ENCODE results near the gene THUMPD3. TPM values are rescaled to one million over a fixed set of nuclear protein-coding genes. Genes with fewer than 3 reads are reported as not detected.

The THUMPD3 gene
- total and polyA plus RNA-seq, 2 donors from 2014 or later, result 31.9 to 44.1 TPM

DNA sequence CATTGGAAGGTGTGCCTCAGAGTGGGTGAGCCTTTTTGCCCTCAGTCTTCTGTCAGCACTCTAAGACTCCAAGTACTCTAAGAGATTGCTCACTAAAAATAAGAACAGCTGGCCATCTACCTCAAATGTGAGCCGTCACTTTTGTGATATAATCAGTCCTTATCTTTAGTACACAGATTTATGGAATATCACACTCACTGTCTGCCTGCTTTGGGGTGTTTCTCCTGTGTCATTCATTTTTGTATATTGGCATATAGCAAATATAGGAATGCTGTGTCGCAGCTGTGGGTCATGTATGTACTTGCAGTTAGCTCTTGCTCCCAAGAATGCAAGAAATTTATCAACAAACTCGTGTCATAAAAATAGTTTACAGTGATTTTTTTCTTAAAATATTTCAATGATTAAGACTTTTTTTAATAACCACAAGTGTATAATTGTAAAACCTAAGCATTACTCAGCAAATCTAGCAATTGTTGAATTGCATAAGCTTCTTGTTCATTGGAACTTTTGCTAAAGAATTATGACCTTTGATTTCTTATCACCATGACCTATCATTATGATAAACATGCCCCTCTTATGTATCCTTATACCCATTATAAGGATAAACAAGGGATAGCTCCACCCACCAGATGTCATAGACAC is 53.4 kb downstream of the THUMPD3 start:
- TF ChIP-seq, protein P1, sequence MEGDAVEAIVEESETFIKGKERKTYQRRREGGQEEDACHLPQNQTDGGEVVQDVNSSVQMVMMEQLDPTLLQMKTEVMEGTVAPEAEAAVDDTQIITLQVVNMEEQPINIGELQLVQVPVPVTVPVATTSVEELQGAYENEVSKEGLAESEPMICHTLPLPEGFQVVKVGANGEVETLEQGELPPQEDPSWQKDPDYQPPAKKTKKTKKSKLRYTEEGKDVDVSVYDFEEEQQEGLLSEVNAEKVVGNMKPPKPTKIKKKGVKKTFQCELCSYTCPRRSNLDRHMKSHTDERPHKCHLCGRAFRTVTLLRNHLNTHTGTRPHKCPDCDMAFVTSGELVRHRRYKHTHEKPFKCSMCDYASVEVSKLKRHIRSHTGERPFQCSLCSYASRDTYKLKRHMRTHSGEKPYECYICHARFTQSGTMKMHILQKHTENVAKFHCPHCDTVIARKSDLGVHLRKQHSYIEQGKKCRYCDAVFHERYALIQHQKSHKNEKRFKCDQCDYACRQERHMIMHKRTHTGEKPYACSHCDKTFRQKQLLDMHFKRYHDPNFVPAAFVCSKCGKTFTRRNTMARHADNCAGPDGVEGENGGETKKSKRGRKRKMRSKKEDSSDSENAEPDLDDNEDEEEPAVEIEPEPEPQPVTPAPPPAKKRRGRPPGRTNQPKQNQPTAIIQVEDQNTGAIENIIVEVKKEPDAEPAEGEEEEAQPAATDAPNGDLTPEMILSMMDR (IDR thresholded peaks at IDR 0.05; ENCODE audit: borderline replicate concordance, extremely low read depth, insufficient read depth), result no peak
- Histone ChIP-seq H3K27me3 (ENCODE audit: control insufficient read depth, insufficient read depth, low read length) (no peaks in the 10 kb centered on the region), H3K27ac (ENCODE audit: low read depth in 2 of 2, low read length in 2 of 2) (no peak overlapping the region), H3K4me3 (ENCODE audit: low read length in 3 of 3) (no peak overlapping the region), H3K4me1 (ENCODE audit: control insufficient read depth in 2 of 3, insufficient read depth in 2 of 3, low read depth in 1 of 3, low read length in 3 of 3) (peaks cover 0 to 17% (median 8%) of the 10 kb centered on the region in 3 donors), H3K9me3 (ENCODE audit: control insufficient read depth in 2 of 3, insufficient read depth in 1 of 3, low read length in 3 of 3) (no peaks in the 10 kb centered on the region), H3K36me3 (ENCODE audit: control insufficient read depth in 2 of 3, insufficient read depth in 3 of 3, low read length in 3 of 3) (no peaks in the 10 kb centered on the region), H3K9ac (ENCODE audit: low read length in 3 of 3) (no peak overlapping the region)
- DNase-seq, result no peak
- no peak for FAIRE-seq
- intact Hi-C loops (cut with DNase I), result no loop called here

DNA sequence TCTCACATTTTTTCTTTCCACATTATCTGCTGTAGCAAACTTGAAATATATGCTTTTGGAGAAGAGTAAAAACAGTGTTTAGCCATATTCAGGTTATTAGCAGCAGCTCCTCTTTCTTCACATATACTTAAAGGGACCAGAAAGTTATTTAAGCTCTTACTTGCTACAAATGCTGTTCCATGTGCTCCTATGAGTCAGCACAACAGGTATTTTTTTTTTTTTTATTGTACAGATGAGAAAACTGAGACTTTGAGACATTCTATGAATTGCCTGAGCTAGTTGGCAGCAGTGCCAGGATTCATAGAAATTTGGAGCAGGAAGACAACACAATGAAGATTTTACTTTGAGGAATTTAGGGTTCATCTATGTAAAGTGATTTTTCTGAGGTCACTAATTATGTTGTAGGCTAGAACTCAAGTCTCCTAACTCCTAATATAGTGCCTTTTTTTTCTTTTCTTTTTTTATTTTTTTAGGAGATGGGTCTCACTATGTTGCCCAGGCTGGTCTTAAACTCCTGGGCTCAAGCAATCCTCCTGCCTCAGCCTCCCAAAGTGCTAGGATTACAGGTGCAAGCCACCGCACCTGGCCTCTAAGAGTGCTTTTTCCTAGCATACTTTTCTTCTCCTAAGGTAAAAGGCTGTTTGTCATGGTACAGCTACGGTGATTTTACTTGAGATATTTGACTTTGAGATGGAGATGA is 58.1 kb downstream of the THUMPD3 start:
- TF ChIP-seq, protein P1 (IDR thresholded peaks at IDR 0.05; ENCODE audit: borderline replicate concordance, extremely low read depth, insufficient read depth), result no peak
- no peak for FAIRE-seq
- Histone ChIP-seq H3K27me3 (ENCODE audit: control insufficient read depth, insufficient read depth, low read length) (no peaks in the 10 kb centered on the region), H3K9me3 (ENCODE audit: control insufficient read depth in 2 of 3, insufficient read depth in 1 of 3, low read length in 3 of 3) (no peaks in the 10 kb centered on the region), H3K4me1 (ENCODE audit: control insufficient read depth in 2 of 3, insufficient read depth in 2 of 3, low read depth in 1 of 3, low read length in 3 of 3) (peaks cover 2 to 19% (median 4%) of the 10 kb centered on the region in 3 donors), H3K9ac (ENCODE audit: low read length in 3 of 3) (no peak overlapping the region), H3K27ac (ENCODE audit: low read depth in 2 of 2, low read length in 2 of 2) (no peak overlapping the region), H3K4me3 (ENCODE audit: low read length in 3 of 3) (no peak overlapping the region), H3K36me3 (ENCODE audit: control insufficient read depth in 2 of 3, insufficient read depth in 3 of 3, low read length in 3 of 3) (no peaks in the 10 kb centered on the region)
- intact Hi-C loops (cut with DNase I), result no loop called here
- DNase-seq, result no peak

DNA sequence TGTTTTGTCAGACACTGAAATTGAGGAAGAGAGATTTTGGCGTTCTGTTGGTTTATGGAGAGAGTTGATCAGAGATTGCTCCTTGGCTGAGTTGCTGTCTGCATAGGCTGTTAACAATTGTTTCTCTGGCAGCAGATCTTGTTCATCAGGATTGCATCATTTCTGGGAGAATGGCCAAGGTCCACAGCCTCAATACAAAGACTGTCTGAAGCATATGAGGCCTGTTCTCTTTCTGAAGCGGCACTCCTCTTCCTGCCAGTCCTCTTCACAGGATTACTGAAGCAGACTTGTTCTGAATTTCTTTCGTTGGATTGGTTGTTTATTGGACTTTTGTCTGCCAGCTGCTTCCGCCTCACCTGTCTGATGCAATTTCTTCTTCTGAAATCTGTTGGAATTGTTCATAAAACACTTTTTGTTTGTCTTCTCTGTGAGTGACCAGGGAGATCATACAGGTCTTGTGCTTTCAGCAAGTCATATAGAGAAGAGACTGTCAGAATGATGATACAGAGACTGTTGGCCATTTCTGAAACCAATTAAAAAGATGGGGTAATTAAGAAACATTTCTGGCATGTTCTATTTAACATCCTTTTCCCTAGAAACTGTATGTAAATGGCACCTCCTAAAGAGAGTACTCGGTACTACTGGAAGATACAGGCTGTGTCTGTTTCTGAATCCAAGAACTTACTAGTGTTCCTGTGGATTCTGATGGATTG is 60.0 kb downstream of the THUMPD3 start:
- intact Hi-C loops (cut with DNase I), result no loop called here
- peak overlapping the region; percentile 1 to 48 (median 34) for H3K9ac ChIP-seq (ENCODE audit: low read length in 3 of 3)

More for the DNA sequence above, 60.0 kb downstream of the THUMPD3 start:
- Histone ChIP-seq H3K4me3 (ENCODE audit: low read length in 3 of 3) (peak overlapping the region in 1 of 3 donors; percentile 19), H3K27me3 (ENCODE audit: control insufficient read depth, insufficient read depth, low read length) (no peaks in the 10 kb centered on the region), H3K9me3 (ENCODE audit: control insufficient read depth in 2 of 3, insufficient read depth in 1 of 3, low read length in 3 of 3) (no peaks in the 10 kb centered on the region), H3K4me1 (ENCODE audit: control insufficient read depth in 2 of 3, insufficient read depth in 2 of 3, low read depth in 1 of 3, low read length in 3 of 3) (peaks cover 2 to 11% (median 4%) of the 10 kb centered on the region in 3 donors), H3K36me3 (ENCODE audit: control insufficient read depth in 2 of 3, insufficient read depth in 3 of 3, low read length in 3 of 3) (peaks cover 2 to 14% (median 5%) of the 10 kb centered on the region in 3 donors), H3K27ac (ENCODE audit: low read depth in 2 of 2, low read length in 2 of 2) (peak overlapping the region; percentile 72 to 80)
- peak; percentile 47 for FAIRE-seq
- peak in 4 of 5 donors; percentile 53 to 96 (median 78) for DNase-seq
- TF ChIP-seq, protein P1 (IDR thresholded peaks at IDR 0.05; ENCODE audit: borderline replicate concordance, extremely low read depth, insufficient read depth), result peak; percentile 27
